Panc1 (cell line): ENCODE results near the gene NUDT3.

Experiments used
- POLR2AphosphoS5 ChIP-seq: IDR thresholded peaks from 2 replicates; pipeline ENCODE4 v1.6.1; 2012; ENCODE audit warnings: mild to moderate bottlenecking, low read depth, low read length, moderate library complexity
- TF ChIP-seq, protein P1 (sequence below): fragments of 450-650 bp; IDR thresholded peaks from 2 replicates; pipeline ENCODE4 v1.5.1; 2017; ENCODE audit warnings: mild to moderate bottlenecking

DNA sequence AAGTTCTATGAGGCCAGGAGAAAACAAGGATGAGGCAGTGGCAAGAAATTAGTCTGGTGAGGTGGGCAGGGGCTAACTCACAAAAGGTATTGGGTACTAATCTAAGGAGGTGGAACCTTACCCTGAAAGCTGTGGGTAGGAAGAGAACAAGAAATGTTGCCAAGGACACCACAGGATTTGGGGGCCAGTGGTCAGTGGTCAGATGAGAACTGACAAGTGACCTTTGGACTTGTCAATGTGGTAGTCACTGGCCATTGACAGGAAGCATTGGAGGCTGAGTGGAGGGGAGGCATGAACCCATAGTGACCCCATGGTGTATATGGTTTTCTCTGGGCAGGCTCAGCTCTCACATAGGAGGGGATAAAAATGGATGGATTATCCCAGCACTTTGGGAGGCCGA, 118.3 kb downstream of the NUDT3 start:
- TF ChIP-seq, protein P1, sequence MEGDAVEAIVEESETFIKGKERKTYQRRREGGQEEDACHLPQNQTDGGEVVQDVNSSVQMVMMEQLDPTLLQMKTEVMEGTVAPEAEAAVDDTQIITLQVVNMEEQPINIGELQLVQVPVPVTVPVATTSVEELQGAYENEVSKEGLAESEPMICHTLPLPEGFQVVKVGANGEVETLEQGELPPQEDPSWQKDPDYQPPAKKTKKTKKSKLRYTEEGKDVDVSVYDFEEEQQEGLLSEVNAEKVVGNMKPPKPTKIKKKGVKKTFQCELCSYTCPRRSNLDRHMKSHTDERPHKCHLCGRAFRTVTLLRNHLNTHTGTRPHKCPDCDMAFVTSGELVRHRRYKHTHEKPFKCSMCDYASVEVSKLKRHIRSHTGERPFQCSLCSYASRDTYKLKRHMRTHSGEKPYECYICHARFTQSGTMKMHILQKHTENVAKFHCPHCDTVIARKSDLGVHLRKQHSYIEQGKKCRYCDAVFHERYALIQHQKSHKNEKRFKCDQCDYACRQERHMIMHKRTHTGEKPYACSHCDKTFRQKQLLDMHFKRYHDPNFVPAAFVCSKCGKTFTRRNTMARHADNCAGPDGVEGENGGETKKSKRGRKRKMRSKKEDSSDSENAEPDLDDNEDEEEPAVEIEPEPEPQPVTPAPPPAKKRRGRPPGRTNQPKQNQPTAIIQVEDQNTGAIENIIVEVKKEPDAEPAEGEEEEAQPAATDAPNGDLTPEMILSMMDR: no peak
- TF ChIP-seq POLR2AphosphoS5: no peak
